GM04503 (cell line): ENCODE results near the gene TMEM183A.
A peak's percentile ranks its signal among the peaks of the same experiment; 100 is the strongest.

Source experiments
- DNase-seq: peaks from one replicate; pipeline ENCODE4 v3.0.0-alpha.2; 2012; ENCODE audit warnings: low read depth

Gene TMEM183A

GRCh38 chr1:203045821-203046594 is 38.8 kb downstream of the TMEM183A start:
- no peak for DNase-seq

DNA sequence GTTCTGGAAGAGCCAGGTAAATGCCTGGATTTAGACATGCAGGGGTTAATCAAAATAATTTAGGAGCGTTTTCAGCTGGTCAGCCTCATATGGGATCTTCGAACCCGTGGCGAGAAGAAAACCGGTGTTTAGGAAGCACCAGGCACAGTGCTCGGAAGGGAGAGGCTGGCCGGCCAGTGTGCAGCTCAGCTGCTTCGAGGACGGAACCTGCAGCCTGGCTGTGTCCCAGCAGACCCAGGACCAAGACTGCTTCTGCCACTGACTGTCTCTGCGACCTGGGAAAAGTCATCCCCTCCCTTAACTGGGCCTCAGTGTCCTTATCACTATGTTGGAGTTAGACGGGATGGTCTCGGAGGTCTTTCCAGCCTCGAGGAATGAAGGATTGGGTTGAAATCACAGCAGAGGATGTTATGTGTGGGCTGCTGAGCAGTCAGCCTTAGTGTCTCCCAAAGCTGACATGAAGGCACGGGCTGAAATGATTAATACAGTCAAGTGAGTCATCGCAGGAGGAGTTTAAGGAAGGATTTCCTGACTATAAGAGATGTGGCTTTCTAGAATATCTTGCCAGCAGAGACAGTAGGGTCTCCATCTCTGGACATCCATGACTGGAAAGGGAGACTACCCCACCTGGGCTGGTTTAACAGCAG is 39.9 kb downstream of the TMEM183A start:
- DNase-seq: peak; percentile 56

GRCh38 chr1:203048086-203048485 is 40.9 kb downstream of the TMEM183A start:
- DNase-seq: no peak

GRCh38 chr1:203048555-203049051 is 41.4 kb downstream of the TMEM183A start:
- DNase-seq: no peak

DNA sequence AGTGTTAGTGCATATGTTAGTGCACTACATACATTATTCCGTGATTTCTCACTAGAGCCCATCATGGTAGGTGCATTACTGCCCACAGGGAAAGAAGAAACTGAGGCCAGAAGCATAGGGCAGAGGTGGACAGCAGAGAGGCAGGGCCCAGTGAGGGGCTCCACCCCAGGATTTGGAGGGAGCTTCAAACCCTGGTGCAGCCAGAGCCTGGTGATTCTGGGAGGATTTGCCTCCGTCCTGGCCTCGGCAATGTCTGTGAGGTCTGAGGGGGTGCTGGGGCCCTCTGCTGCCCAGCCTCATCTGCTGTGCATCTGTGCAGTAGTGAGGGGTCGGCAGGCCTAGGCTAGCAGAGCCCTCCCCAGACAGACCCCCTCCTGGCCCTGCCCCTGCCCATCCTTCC is 41.9 kb downstream of the TMEM183A start:
- DNase-seq: no peak

DNA sequence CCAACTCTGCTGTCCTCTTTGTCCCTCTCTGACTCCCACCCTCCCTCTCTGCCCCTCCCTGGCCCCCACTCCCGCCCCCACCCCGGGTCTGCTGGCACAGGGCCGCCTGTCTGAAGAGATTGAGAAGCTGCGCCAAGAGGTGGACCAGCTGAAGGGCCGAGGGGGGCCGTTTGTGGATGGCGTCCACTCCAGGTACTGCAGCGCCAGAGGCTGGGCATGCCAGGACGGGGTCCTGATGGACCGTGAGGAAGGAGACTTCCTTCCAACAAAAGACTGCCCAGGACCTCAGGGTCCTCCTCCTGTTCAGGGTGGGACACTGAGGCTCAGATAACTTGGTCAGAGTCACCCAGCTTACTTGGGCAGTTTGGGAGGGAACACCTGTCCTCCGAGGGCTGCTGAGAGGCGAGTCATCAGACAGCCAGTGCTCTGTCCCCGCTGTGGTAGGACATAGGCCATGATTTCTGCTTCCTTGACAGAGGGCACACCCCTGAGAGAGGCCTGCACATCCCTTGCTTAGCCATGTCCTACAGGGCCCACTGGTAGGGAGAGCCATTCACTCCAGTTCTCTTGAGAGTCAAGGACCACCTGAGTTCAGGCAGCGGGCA is 42.5 kb downstream of the TMEM183A start:
- DNase-seq: no peak

- no peak for DNase-seq
Observed at GRCh38 chr1:203050826-203051225, 43.7 kb downstream of the TMEM183A start.

DNA sequence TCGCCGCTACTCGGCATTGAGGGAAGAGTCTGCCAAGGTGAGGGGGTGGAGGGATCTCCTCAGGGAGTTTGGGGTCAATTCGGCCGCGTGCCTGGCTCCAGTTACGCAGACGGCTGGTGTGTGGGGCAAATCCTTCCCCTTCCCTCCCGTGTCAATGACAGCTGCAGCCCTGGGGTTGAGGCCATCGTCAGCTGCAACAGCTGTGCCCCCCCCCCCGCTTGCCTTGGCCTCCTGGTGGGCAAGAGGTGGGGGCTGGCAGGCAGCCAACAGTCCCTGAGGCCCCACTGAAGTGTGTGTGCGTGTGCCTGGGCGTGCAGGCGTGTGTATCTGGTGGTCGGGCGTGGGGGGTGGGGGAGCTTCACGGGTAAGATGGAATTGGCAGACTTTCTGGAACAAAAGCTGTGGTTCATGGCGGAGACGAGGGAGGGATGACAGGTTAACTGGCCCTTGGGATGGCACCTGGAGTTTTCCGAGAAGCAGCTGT is 44.7 kb downstream of the TMEM183A start:
- no peak for DNase-seq

GRCh38 chr1:203052601-203053000 is 45.4 kb downstream of the TMEM183A start:
- DNase-seq: no peak

- DNase-seq: no peak
Observed at GRCh38 chr1:203054184-203054583, 47.0 kb downstream of the TMEM183A start.

GRCh38 chr1:203054642-203055041 is 47.5 kb downstream of the TMEM183A start:
- no peak for DNase-seq

DNA sequence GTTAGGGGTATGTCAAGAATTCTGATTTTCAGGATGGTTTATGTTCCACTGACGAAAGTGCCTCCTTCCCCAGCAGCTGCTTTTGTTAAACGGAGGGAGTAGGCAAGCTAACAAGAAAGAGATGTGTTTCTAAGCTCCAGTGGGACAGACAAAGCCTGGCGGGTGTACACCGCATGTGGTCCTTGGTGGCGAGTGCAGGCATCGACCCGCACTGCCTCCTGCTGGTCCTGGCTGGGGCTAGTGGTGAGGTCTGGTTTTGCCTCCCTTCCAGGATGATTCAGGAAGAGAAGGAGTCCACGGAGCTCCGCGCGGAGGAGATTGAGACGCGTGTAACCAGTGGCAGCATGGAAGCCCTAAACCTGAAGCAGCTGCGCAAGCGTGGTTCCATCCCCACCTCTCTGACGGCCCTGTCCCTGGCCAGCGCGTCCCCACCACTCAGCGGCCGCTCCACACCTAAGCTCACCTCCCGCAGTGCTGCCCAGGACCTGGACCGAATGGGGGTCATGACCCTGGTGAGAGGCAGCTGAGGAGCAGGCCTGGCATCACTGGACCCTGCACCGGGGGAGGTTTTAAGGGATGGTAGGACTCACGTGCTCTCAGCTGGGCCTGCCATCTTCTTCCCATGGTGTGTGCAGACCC is 48.1 kb downstream of the TMEM183A start:
- DNase-seq: no peak

GRCh38 chr1:203056012-203056411 is 48.8 kb downstream of the TMEM183A start:
- DNase-seq: no peak

- DNase-seq: no peak
Observed at GRCh38 chr1:203056516-203056915, 49.3 kb downstream of the TMEM183A start.

GRCh38 chr1:203057911-203058675 is 50.9 kb downstream of the TMEM183A start:
- DNase-seq: peak; percentile 62

- DNase-seq: no peak
Observed at GRCh38 chr1:203058676-203058935, 51.4 kb downstream of the TMEM183A start.

DNA sequence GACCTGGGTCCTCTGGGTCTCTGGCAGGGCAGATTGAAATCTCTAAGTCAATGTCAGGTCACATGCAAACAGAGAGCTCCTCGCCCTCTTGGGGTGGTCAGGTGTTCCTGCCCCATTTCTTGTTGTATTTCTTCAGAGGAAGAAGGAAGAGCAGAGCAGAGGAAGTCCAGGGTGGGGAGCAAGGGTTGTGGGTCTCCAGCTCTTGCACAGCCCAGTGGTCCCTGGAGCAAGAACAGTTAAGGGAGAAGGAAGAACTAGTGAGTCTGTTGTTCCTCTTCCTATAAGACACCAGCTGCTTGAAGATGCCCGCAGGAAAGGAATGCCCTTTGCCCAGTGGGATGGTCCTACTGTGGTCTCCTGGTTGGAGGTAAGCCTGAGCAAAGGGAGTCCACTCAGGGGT is 52.3 kb downstream of the TMEM183A start:
- DNase-seq: no peak

GRCh38 chr1:203060115-203060514 is 52.9 kb downstream of the TMEM183A start:
- DNase-seq: no peak

DNA sequence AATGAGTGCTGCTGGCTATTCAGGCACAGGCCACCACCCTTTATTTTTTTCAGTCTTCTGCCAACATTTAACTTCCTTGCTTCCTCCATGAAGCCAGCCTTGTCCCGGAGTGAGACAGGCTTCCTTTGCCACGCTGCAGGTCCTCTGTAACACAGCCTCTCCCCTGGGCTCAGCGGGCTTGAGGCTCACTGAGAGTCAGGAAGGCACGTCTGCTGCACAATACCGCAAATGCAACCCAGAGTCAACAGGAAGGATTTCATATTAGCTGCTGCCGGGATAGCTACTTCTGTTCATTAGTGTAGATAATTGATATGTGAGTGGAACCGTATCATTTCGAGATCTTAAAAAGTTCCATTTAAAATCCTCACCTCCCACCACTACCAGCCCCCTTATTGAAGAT is 56.1 kb downstream of the TMEM183A start:
- DNase-seq: no peak

DNA sequence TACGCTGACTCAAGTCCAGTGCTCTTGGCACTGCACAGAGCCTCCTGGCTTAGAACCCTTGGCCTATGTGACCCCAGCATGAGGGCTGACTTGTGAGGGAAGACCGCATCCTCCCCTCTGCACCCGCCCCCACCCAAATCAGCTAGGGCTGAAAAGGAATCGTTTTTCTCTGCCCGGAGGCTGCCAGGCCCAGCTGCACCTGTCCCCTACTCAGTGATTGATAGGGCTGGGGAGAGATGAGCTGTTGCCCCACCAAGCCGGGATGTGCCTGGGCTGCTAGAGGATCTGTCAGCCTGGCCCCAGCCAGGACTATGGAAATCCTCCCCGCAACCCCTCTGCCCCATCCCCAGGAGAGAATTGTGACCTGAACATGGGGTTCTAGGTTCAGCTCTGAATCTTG is 58.0 kb downstream of the TMEM183A start:
- DNase-seq: no peak

GRCh38 chr1:203065986-203066385 is 58.8 kb downstream of the TMEM183A start:
- no peak for DNase-seq

GRCh38 chr1:203066965-203067364 is 59.8 kb downstream of the TMEM183A start:
- DNase-seq: no peak
